CD4-positive, alpha-beta memory T cell (primary cell): ENCODE results near the gene ZMYM2. TPM values are rescaled to one million over a fixed set of nuclear protein-coding genes. Genes with fewer than 3 reads are reported as not detected.
A peak's percentile ranks its signal among the peaks of the same experiment; 100 is the strongest.

Source experiments
- CTCF ChIA-PET: fragments of 350-600 bp; sonication (Branson Sonifier 250); formaldehyde crosslinking; loops from one replicate; lab custom pipeline; 2021; ENCODE audit warnings: inconsistent platforms; ENCODE audit not compliant: partially characterized antibody; lab: Charles Lee
- POLR2A ChIA-PET: fragments of 350-600 bp; sonication (Branson Sonifier 250); formaldehyde crosslinking; loops from one replicate; lab custom pipeline; 2021; ENCODE audit not compliant: partially characterized antibody; lab: Charles Lee
- DNase-seq, 5 donors: peaks; one replicate each; pipeline versions ENCODE4 v3.0.0 to v3.0.0-alpha.2; 2020 to 2022; ENCODE audit warnings: mixed read lengths in 1 of 5
- H3K27ac ChIP-seq: one replicate; pipeline ENCODE4 v1.7.0; 2013; ENCODE audit warnings: low read depth, low read length
- H3K27me3 ChIP-seq: 2 replicates; pipeline ENCODE4 v1.7.0; 2013; ENCODE audit warnings: mild to moderate bottlenecking, low read length, moderate library complexity; ENCODE audit not compliant: insufficient read depth
- H3K36me3 ChIP-seq: 2 replicates; pipeline ENCODE4 v1.7.0; 2013; ENCODE audit warnings: mild to moderate bottlenecking, low read length, moderate library complexity; ENCODE audit not compliant: insufficient read depth
- H3K4me1 ChIP-seq: 2 replicates; pipeline ENCODE4 v1.7.0; 2013; ENCODE audit warnings: mild to moderate bottlenecking, low read length, moderate library complexity; ENCODE audit not compliant: insufficient read depth
- H3K4me3 ChIP-seq, 2 donors: one replicate each; pipeline ENCODE4 v1.7.0; 2013; ENCODE audit warnings: low read length in 2 of 2, mild to moderate bottlenecking in 1 of 2
- H3K9me3 ChIP-seq, 2 donors: one replicate each; pipeline ENCODE4 v1.7.0; 2013; ENCODE audit warnings: low read length in 2 of 2, control low read depth in 1 of 2; ENCODE audit not compliant: control insufficient read depth in 1 of 2
- H3K27ac Mint-ChIP-seq, 7 donors: one replicate each; pipeline ENCODE4 v1.8.0; 2020 to 2021; ENCODE audit warnings: mixed read lengths in 7 of 7, mild to moderate bottlenecking in 6 of 7, inconsistent platforms in 3 of 7, moderate library complexity in 3 of 7
- H3K27me3 Mint-ChIP-seq, 2 donors: one replicate each; pipeline ENCODE4 v1.8.0; 2020 to 2021; ENCODE audit warnings: mixed read lengths in 2 of 2
- H3K36me3 Mint-ChIP-seq, 2 donors: one replicate each; pipeline ENCODE4 v1.8.0; 2020 to 2021; ENCODE audit warnings: mixed read lengths in 2 of 2, inconsistent platforms in 1 of 2, mild to moderate bottlenecking in 1 of 2
- H3K4me1 Mint-ChIP-seq, 4 donors: one replicate each; pipeline ENCODE4 v1.8.0; 2020 to 2021; ENCODE audit warnings: mixed read lengths in 4 of 4, mild to moderate bottlenecking in 1 of 4
- H3K4me3 Mint-ChIP-seq, 8 donors: one replicate each; pipeline ENCODE4 v1.8.0; 2020 to 2021; ENCODE audit warnings: mixed read lengths in 8 of 8, mild to moderate bottlenecking in 7 of 8, moderate library complexity in 6 of 8, inconsistent platforms in 3 of 8
- H3K9me3 Mint-ChIP-seq, 8 donors: one replicate each; pipeline ENCODE4 v1.8.0; 2020 to 2021; ENCODE audit warnings: mixed read lengths in 8 of 8, mild to moderate bottlenecking in 5 of 8, inconsistent platforms in 3 of 8, moderate library complexity in 1 of 8
- intact Hi-C: fragments of 100-400 bp; cut with micrococcal nuclease; formaldehyde crosslinking; loops from one replicate; pipeline ENCODE4 v1.15.1; 2023
- polyA plus RNA-seq, 2 donors: library from polyadenylated mRNA; unstranded; fragments of 300-500 nt; fragmentation: Illumina TruSeq; gene quantifications; one replicate each; pipeline ENCODE4 v1.2.3, GENCODE V29; 2021
- total RNA-seq, 2 experiments: library from RNA; stranded (reverse); gene quantifications; one replicate each; pipeline ENCODE4 v1.2.3, GENCODE V29; 2021

ZMYM2 gene
- total and polyA plus RNA-seq, 4 experiments from 2014 or later: 7.9 to 110 (median 59.4) TPM

GRCh38 chr13:20109037-20109436 lies 150.5 kb downstream of the ZMYM2 start:
- H3K27me3 Mint-ChIP-seq: peaks cover 9 to 12% of the 10 kb centered on the region in 2 donors
- no peaks in the 10 kb centered on the region for H3K36me3 Mint-ChIP-seq
- peaks cover 0 to 1% (median 0%) of the 10 kb centered on the region in 4 donors for H3K4me1 Mint-ChIP-seq
- H3K4me3 ChIP-seq: no peak overlapping the region
- peak overlapping the region in 1 of 7 donors; percentile 31 for H3K27ac Mint-ChIP-seq
- no peaks in the 10 kb centered on the region for H3K36me3 ChIP-seq
- ChIA-PET POLR2A (interaction anchor here (1.0 to 1.3 kb wide), 2 partner anchors 9 to 11 kb away, joined by 3 to 4 read pairs; no protein-coding TSS in a partner anchor), CTCF (interaction anchor here (1.0 to 1.1 kb wide), 2 partner anchors 9 to 17 kb away, joined by 3 to 6 read pairs; no protein-coding TSS in a partner anchor)
- no peaks in the 10 kb centered on the region for H3K9me3 Mint-ChIP-seq
- no peak overlapping the region for H3K27ac ChIP-seq
- intact Hi-C loops: no loop called here
- H3K9me3 ChIP-seq: no peaks in the 10 kb centered on the region
- no peaks in the 10 kb centered on the region for H3K4me1 ChIP-seq
- H3K27me3 ChIP-seq: no peaks in the 10 kb centered on the region
- no peak for DNase-seq
- no peak overlapping the region for H3K4me3 Mint-ChIP-seq

- peaks cover under 1 to 3% (median 2%) of the 10 kb centered on the region in 4 donors for H3K4me1 Mint-ChIP-seq
- H3K9me3 Mint-ChIP-seq: no peaks in the 10 kb centered on the region
- H3K36me3 Mint-ChIP-seq: no peaks in the 10 kb centered on the region
- H3K27me3 Mint-ChIP-seq: no peaks in the 10 kb centered on the region
- ChIA-PET CTCF (no interaction called here), POLR2A (no interaction called here)
- no peaks in the 10 kb centered on the region for H3K27me3 ChIP-seq
- H3K36me3 ChIP-seq: no peaks in the 10 kb centered on the region
- H3K9me3 ChIP-seq: no peaks in the 10 kb centered on the region
- H3K4me3 ChIP-seq: no peak overlapping the region
- no peak for DNase-seq
- intact Hi-C loops: no loop called here
- H3K27ac Mint-ChIP-seq: peak overlapping the region in 1 of 7 donors; percentile 21
- no peak overlapping the region for H3K27ac ChIP-seq
- H3K4me1 ChIP-seq: peaks cover under 1% of the 10 kb centered on the region
- no peak overlapping the region for H3K4me3 Mint-ChIP-seq
Measured at GRCh38 chr13:20114066-20114610, 155.6 kb downstream of the ZMYM2 start.

- POLR2A ChIA-PET: no interaction called here
- peaks cover 9 to 22% (median 19%) of the 10 kb centered on the region in 4 donors for H3K4me1 Mint-ChIP-seq
- H3K4me3 Mint-ChIP-seq: peak overlapping the region in 2 of 8 donors; percentile 29 to 48
- intact Hi-C loops: no loop called here
- Histone ChIP-seq H3K27me3 (no peaks in the 10 kb centered on the region), H3K4me3 (no peak overlapping the region), H3K27ac (no peak overlapping the region), H3K36me3 (no peaks in the 10 kb centered on the region), H3K4me1 (peaks cover 14% of the 10 kb centered on the region), H3K9me3 (no peaks in the 10 kb centered on the region)
- H3K27me3 Mint-ChIP-seq: no peaks in the 10 kb centered on the region
- H3K36me3 Mint-ChIP-seq: no peaks in the 10 kb centered on the region
- DNase-seq: no peak
- no peaks in the 10 kb centered on the region for H3K9me3 Mint-ChIP-seq
- CTCF ChIA-PET: interaction anchor here (0.8 kb wide), 1 partner anchor 11 kb away, joined by 5 read pairs; no protein-coding TSS in a partner anchor
- H3K27ac Mint-ChIP-seq: peak overlapping the region in 1 of 7 donors; percentile 78
Measured at GRCh38 chr13:20116213-20116612, 157.7 kb downstream of the ZMYM2 start.

GRCh38 chr13:20118268-20119140 lies 160.0 kb downstream of the ZMYM2 start:
- CTCF ChIA-PET: interaction anchor here (0.6 to 3.1 kb wide), 6 partner anchors 9 to 388 kb away, joined by 3 to 29 read pairs (median 4); no protein-coding TSS in a partner anchor
- H3K4me1 ChIP-seq: peaks cover 20% of the 10 kb centered on the region

GRCh38 chr13:20119960-20120359 lies 161.4 kb downstream of the ZMYM2 start:
- intact Hi-C loops: loop anchor here (2.0 kb wide), 1 partner anchor 41 kb away; the partner anchor contains the start of gene GJA3
- H3K4me3 Mint-ChIP-seq: peak overlapping the region; percentile 87 to 94 (median 90)
- peak overlapping the region; percentile 42 for H3K27ac ChIP-seq

More at GRCh38 chr13:20118268-20119140, 160.0 kb downstream of the ZMYM2 start:
- H3K4me3 Mint-ChIP-seq: peak overlapping the region; percentile 87 to 94 (median 91)
- Histone ChIP-seq H3K4me3 (peak overlapping the region; percentile 57 to 62), H3K9me3 (no peaks in the 10 kb centered on the region), H3K27ac (peak overlapping the region; percentile 42), H3K27me3 (no peaks in the 10 kb centered on the region), H3K36me3 (no peaks in the 10 kb centered on the region)
- H3K27me3 Mint-ChIP-seq: no peaks in the 10 kb centered on the region
- intact Hi-C loops: loop anchor here (2.0 kb wide), 1 partner anchor 42 kb away; the partner anchor contains the start of gene GJA3
- POLR2A ChIA-PET: interaction anchor here (0.7 to 3.1 kb wide), 9 partner anchors 9 to 655 kb away, joined by 3 to 22 read pairs (median 4); partner anchors contain the start of genes EEF1AKMT1 and ZMYM5
- no peaks in the 10 kb centered on the region for H3K36me3 Mint-ChIP-seq
- peak in 2 of 5 donors; percentile 12 to 23 for DNase-seq
- H3K4me1 Mint-ChIP-seq: peaks cover 10 to 27% (median 23%) of the 10 kb centered on the region in 4 donors
- no peaks in the 10 kb centered on the region for H3K9me3 Mint-ChIP-seq
- H3K27ac Mint-ChIP-seq: peak overlapping the region; percentile 73 to 98 (median 91)

GRCh38 chr13:20121159-20121525 lies 162.6 kb downstream of the ZMYM2 start:
- POLR2A ChIA-PET: interaction anchor here (0.7 to 1.9 kb wide), 4 partner anchors 12 to 1483 kb away, joined by 3 to 4 read pairs (median 3); partner anchors contain the start of gene MICU2
- Mint-ChIP-seq H3K27me3 (peaks cover 4 to 12% of the 10 kb centered on the region in 2 donors), H3K27ac (peak overlapping the region; percentile 81 to 98 (median 93)), H3K4me3 (peak overlapping the region; percentile 87 to 94 (median 90)), H3K36me3 (no peaks in the 10 kb centered on the region), H3K4me1 (peaks cover 10 to 27% (median 23%) of the 10 kb centered on the region in 4 donors), H3K9me3 (no peaks in the 10 kb centered on the region)
- H3K27ac ChIP-seq: peak overlapping the region; percentile 42
- H3K27me3 ChIP-seq: no peaks in the 10 kb centered on the region
- H3K9me3 ChIP-seq: no peaks in the 10 kb centered on the region
- intact Hi-C loops: no loop called here
- CTCF ChIA-PET: no interaction called here
- peaks cover 20% of the 10 kb centered on the region for H3K4me1 ChIP-seq
- H3K36me3 ChIP-seq: no peaks in the 10 kb centered on the region
- DNase-seq: no peak
- H3K4me3 ChIP-seq: peak overlapping the region in 1 of 2 donors; percentile 14

More at GRCh38 chr13:20119960-20120359, 161.4 kb downstream of the ZMYM2 start:
- H3K4me1 Mint-ChIP-seq: peaks cover 10 to 27% (median 23%) of the 10 kb centered on the region in 4 donors
- Histone ChIP-seq H3K27me3 (no peaks in the 10 kb centered on the region), H3K9me3 (no peaks in the 10 kb centered on the region), H3K36me3 (no peaks in the 10 kb centered on the region), H3K4me3 (no peak overlapping the region), H3K4me1 (peaks cover 20% of the 10 kb centered on the region)
- H3K9me3 Mint-ChIP-seq: no peaks in the 10 kb centered on the region
- peaks cover 4 to 5% of the 10 kb centered on the region in 2 donors for H3K27me3 Mint-ChIP-seq
- ChIA-PET POLR2A (interaction anchor here (1.0 to 3.1 kb wide), 7 partner anchors 8 to 256 kb away, joined by 3 to 22 read pairs (median 4); partner anchors contain the start of gene ZMYM5), CTCF (interaction anchor here (3.1 kb wide), 1 partner anchor 8 kb away, joined by 29 read pairs; no protein-coding TSS in a partner anchor)
- peak overlapping the region; percentile 81 to 98 (median 93) for H3K27ac Mint-ChIP-seq
- no peaks in the 10 kb centered on the region for H3K36me3 Mint-ChIP-seq
- peak in 1 of 5 donors; percentile 5 for DNase-seq
